B cell (primary cell): ENCODE measurements around the gene ANKRD50.

Source experiments
- EZH2 ChIP-seq: IDR thresholded peaks from 2 replicates; pipeline ENCODE4 v1.6.1; 2012; ENCODE audit warnings: borderline replicate concordance, low read depth, mild to moderate bottlenecking, moderate library complexity, low read length; ENCODE audit not compliant: insufficient read depth, poor library complexity, severe bottlenecking
- TF ChIP-seq, protein P1 (sequence below): fragments of 200-600 bp; IDR thresholded peaks from one replicate; pipeline ENCODE4 v1.8.0; 2022; ENCODE audit warnings: antibody characterized with exemption, mild to moderate bottlenecking

GRCh38 chr4:124666496-124666895 lies 46.0 kb downstream of the ANKRD50 start:
- TF ChIP-seq, protein P1, sequence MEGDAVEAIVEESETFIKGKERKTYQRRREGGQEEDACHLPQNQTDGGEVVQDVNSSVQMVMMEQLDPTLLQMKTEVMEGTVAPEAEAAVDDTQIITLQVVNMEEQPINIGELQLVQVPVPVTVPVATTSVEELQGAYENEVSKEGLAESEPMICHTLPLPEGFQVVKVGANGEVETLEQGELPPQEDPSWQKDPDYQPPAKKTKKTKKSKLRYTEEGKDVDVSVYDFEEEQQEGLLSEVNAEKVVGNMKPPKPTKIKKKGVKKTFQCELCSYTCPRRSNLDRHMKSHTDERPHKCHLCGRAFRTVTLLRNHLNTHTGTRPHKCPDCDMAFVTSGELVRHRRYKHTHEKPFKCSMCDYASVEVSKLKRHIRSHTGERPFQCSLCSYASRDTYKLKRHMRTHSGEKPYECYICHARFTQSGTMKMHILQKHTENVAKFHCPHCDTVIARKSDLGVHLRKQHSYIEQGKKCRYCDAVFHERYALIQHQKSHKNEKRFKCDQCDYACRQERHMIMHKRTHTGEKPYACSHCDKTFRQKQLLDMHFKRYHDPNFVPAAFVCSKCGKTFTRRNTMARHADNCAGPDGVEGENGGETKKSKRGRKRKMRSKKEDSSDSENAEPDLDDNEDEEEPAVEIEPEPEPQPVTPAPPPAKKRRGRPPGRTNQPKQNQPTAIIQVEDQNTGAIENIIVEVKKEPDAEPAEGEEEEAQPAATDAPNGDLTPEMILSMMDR, result no peak
- TF ChIP-seq EZH2, result no peak
